ENCODE measurements around the gene SPSB3.
A peak's percentile ranks its signal among the peaks of the same experiment; 100 is the strongest.

Gene SPSB3

DNA sequence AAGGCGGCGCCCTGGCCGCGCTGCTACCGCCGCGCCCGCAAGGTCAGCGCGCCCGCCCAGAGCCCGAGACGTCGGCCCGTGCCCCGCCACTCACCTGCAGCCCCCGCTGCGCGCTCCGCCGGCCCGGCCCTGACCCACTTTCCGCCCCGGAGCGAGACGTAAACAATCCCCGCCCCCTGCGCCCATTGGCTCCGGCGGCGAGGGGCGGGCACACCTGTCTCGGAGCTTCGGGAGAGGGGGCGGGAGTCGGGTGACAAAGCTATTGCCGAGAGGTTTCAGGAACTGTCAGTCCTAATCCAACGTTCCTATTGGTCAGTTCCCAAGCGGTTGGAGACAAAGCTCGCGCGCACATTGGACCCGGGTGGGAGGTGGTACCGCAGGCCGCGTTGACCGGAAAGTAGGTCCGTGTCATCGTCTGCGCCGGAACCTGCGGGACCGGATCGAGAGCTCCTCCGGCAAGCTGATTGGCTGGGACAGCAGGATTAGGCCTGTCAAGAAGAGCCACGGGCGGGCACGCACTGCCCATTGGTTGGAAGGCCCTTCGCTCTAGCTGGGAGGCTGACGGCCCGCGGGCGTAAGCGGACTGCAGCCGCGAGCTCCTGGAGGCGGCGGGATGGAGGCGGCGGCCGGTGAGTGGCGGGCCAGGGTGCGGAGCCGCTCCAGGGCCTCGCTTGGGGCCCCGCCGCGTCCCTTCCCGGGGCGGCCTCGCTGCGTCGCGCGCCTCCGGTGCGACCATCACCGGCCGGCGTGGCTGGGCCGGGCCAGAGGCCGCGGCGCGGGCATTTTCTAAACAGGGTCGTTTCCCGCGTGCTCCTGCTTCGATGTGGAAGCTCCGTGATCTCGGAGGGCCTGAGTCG is at the start of gene SPSB3, which contains the start of gene NUBP2:
Gene SPSB3, minus strand, starts transcription at position 164 of the 857 bp plus-strand sequence. CDS start 1,088 bp downstream, outside the sequence.
Gene NUBP2, plus strand, starts transcription at position 553 of the 857 bp plus-strand sequence. Its CDS starts 61 bp downstream, at position 614.
- Mint-ChIP-seq H3K27me3 (no peaks in the 10 kb centered on the region), H3K27ac (ENCODE audit: low read depth) (peak within 1 kb of the TSS; percentile 83), H3K4me1 (peaks cover 24% of the 10 kb centered on the region), H3K9me3 (no peaks in the 10 kb centered on the region), H3K36me3 (ENCODE audit: insufficient read depth) (peaks cover 18% of the 10 kb centered on the region), H3K4me3 (peak within 1 kb of the TSS; percentile 83)
- peak; percentile 88 for ATAC-seq (replicated peaks; ENCODE audit: extremely low read depth, poor library complexity, severe bottlenecking)
- peak; percentile 89 to 95 for DNase-seq (ENCODE audit: low spot score in 2 of 2)

DNA sequence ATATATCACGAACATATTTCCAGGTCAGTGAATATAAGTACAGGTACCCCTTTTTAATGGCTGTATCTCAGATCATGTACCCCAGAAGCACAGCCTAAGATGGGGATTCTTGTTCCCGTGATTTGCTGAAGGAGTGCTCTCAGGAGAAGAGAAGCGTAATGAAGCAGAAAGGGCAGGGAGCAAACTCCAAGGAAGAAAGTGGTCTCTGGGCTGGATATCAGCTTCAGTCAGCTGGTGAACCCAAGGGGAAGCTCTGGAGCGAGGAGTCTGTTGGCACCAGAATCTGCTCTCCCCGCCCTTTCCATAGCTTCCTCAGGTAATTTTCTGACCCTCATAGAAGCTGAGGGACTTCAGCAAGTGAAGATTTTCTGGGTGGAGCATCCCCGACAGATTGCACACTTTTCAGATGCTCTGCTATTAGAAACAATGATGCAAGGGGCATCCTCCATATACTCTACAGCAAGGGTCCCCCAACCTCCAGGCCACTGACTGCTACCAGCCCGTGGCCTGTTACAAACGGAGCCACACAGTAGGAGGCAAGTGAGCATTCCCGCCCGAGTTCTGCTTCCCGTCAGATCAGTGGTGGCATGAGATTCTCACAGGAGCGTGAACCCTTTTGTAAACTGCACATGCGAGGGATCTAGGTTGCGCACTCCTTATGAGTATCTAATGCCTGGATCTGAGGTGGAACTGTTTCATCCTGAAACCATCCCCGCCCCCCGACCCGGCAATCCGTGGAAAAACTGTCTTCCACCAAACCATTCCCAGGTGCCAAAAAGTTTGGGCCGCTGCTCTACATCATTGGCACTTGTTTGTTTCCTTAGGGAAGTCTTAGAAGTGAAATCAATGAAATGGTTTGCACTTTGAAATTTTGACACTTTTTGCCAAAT is 49.1 kb upstream of the SPSB3 start:
- DNase-seq (ENCODE audit: low spot score in 2 of 2), result no peak
- ATAC-seq (replicated peaks; ENCODE audit: extremely low read depth, poor library complexity, severe bottlenecking), result no peak
- Mint-ChIP-seq H3K9me3 (no peaks in the 10 kb centered on the region), H3K36me3 (ENCODE audit: insufficient read depth) (peaks cover 9% of the 10 kb centered on the region), H3K27me3 (no peaks in the 10 kb centered on the region), H3K4me3 (no peak overlapping the region), H3K27ac (ENCODE audit: low read depth) (no peak overlapping the region), H3K4me1 (peaks cover 21% of the 10 kb centered on the region)

DNA sequence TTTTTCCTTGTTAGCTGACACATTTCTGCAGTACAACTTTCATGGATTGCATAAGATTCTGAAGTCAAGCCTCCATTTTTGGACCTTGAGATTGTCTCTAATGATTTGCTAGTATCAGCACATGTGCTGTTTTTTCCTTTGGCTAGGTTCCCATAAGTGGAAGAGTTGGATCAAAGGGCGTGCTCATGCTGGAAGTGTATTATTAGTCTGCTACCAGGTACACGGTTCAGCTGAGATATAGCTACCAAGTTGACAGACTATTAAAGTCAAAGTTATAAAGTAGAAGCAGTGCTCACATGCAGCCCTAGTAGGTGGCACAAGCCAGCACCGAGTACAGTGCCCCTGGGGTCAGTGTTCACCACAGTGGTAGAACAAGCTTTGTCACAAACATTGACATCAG is 47.8 kb upstream of the SPSB3 start:
- Mint-ChIP-seq H3K36me3 (ENCODE audit: insufficient read depth) (peaks cover 11% of the 10 kb centered on the region), H3K9me3 (no peaks in the 10 kb centered on the region), H3K27ac (ENCODE audit: low read depth) (no peak overlapping the region), H3K4me3 (no peak overlapping the region), H3K4me1 (peaks cover 21% of the 10 kb centered on the region), H3K27me3 (no peaks in the 10 kb centered on the region)
- no peak for DNase-seq (ENCODE audit: low spot score in 2 of 2)
- no peak for ATAC-seq (replicated peaks; ENCODE audit: extremely low read depth, poor library complexity, severe bottlenecking)

DNA sequence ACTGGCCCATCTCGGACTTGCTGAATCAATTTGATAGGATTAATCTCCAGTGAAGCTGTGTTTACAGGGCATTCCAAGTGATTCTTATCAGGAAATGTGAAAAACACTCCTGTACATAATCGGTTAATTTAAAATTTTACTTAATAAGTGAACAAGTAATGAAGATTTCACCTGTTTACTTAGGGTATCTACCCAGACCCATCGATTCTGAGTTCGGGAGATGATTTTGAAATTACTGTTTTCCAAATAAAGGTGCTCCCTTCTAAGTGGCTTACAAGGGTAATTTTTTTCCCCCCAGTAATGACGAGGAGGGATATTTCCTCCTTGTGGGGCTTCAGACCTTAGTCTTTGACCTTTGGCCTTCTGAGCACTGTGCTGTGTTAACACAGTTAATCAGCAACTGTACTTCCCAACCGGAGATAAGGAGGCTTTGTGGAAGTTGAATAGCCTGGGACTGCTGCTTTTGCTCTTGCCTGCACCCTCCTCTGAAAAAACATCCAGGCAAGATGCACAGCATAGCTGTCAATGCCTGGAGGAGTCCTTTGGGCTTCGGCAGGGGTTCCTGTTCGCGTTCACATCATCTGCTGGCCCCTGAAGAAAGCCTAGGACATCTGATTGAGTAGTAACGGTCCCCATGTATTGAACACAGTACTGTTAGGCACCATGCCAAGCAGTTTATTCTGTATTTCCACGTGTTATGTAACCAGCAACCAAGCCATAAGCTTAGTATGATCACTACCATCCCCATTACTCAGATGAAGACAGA is 46.5 kb upstream of the SPSB3 start:
- DNase-seq (ENCODE audit: low spot score in 2 of 2) (no peak), ATAC-seq (replicated peaks; ENCODE audit: extremely low read depth, poor library complexity, severe bottlenecking) (no peak)
- no peak overlapping the region for H3K27ac Mint-ChIP-seq (ENCODE audit: low read depth)
- no peaks in the 10 kb centered on the region for H3K27me3 Mint-ChIP-seq
- no peak overlapping the region for H3K4me3 Mint-ChIP-seq
- H3K36me3 Mint-ChIP-seq (ENCODE audit: insufficient read depth), result peaks cover 13% of the 10 kb centered on the region
- peaks cover 27% of the 10 kb centered on the region for H3K4me1 Mint-ChIP-seq
- no peaks in the 10 kb centered on the region for H3K9me3 Mint-ChIP-seq

DNA sequence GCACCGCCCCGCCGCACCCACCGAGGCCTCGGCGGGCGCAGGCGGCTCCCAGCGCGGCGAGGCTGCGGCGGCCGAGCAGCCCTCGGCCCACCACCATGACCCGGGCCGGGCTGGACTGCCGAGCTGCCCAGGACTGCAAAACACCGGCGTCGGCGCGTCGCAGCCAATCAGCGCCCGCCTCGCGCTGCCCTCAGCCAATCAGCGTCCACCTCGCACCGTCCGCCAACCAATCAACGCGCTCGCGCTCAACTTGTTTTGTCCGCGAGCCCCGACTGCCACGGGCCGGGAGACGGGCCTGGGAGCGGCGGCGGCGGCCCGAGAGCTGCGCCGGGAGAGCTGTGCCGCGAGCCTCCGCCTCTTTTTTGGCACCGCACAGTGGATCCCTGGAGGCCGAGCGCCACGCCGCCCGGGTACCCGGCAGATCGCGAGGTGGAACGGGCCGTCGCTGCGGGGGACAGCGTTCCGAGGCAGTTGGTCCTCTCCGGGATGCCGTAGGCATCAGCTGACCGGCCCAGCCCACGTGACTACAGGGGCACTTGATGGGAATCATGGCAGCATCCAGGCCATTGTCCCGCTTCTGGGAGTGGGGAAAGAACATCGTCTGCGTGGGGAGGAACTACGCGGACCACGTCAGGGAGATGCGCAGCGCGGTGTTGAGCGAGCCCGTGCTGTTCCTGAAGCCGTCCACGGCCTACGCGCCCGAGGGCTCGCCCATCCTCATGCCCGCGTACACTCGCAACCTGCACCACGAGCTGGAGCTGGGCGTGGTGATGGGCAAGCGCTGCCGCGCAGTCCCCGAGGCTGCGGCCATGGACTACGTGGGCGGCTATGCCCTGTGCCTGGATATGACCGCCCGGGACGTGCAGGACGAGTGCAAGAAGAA is 44.6 kb upstream of the SPSB3 start, which contains the start of the genes FAHD1 and HAGH:
Gene FAHD1, plus strand, starts transcription at position 516 of the 883 bp plus-strand sequence. Its CDS starts 33 bp downstream, at position 549.
Gene HAGH, minus strand, starts transcription at position 135 of the 883 bp plus-strand sequence. Its CDS starts 38 bp downstream, at position 97.
- Mint-ChIP-seq H3K9me3 (no peaks in the 10 kb centered on the region), H3K27me3 (no peaks in the 10 kb centered on the region), H3K27ac (ENCODE audit: low read depth) (peak within 1 kb of the TSS; percentile 95), H3K4me1 (peaks cover 27% of the 10 kb centered on the region), H3K36me3 (ENCODE audit: insufficient read depth) (peaks cover 13% of the 10 kb centered on the region), H3K4me3 (peak within 1 kb of the TSS; percentile 87)
- DNase-seq (ENCODE audit: low spot score in 2 of 2), result peak; percentile 88 to 91
- ATAC-seq (replicated peaks; ENCODE audit: extremely low read depth, poor library complexity, severe bottlenecking), result peak; percentile 87

DNA sequence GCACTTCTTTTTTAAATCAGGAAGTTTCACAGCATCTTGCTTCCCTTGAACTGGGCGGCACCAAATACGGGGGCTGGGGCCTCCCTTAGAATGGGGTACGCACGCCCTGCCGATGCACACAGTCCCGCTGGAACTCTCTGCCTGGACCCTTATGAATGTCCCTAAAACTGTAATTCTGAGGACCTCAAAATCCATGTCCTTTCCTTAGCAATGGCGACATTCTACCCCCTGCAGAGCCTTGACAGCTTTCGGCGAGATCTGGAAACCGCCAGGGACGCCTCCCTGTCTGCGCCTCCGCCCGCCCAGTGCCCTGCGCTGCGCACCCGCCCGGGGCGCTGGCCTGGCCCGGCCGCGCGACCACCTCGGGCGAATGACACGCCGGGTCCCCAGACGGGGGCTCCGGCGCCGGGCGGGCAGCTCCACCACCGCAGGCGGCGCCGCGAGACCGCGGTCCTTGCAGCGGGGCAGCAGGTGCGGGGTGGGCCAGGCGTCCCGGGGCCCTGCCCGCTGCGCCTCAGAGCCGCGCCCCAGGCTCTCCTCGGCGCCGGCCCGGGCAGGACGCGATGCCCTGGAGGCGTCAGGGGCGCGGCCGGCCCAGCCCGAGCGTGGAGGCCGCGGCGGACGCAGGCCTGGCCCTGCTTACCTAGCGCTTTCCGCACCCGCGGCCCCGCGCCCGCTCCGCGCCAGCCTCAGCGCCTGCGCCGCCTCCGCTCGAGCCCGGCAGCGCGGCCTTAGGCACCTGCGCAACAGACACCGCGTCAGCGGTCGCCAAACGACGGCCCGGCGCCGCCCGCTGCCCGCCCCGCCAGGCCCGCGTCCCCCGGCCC is 43.7 kb upstream of the SPSB3 start:
- peak in 1 of 2 donors; percentile 23 for DNase-seq (ENCODE audit: low spot score in 2 of 2)
- Mint-ChIP-seq H3K27me3 (no peaks in the 10 kb centered on the region), H3K4me1 (peaks cover 27% of the 10 kb centered on the region), H3K4me3 (peak overlapping the region; percentile 87), H3K9me3 (no peaks in the 10 kb centered on the region), H3K27ac (ENCODE audit: low read depth) (peak overlapping the region; percentile 95), H3K36me3 (ENCODE audit: insufficient read depth) (peaks cover 15% of the 10 kb centered on the region)
- peak; percentile 77 for ATAC-seq (replicated peaks; ENCODE audit: extremely low read depth, poor library complexity, severe bottlenecking)

DNA sequence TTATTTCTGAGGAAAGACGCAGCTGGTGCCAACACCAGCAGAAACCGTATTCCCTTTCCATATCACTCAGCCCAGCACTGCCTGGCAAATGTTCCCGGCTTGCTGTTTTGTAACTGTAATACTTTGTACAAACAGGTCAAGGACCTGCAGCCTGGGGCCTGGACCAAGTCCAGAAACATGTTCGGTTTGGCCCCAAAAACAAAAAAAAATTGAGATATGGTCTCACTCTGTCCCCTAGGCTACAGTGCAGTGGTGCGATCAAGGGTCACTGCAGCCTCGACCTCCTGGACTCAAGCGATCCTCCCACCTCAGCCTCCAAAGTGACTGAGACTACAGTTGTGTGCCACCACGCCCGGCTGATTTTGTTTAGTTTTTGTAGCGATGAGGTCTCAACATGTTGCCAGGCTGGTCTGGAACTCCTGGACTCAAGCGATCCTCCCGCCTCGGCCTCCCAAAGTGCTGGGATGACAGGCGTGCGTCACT is 43.1 kb upstream of the SPSB3 start:
- H3K36me3 Mint-ChIP-seq (ENCODE audit: insufficient read depth), result peaks cover 16% of the 10 kb centered on the region
- peaks cover 27% of the 10 kb centered on the region for H3K4me1 Mint-ChIP-seq
- peak overlapping the region; percentile 35 for H3K27ac Mint-ChIP-seq (ENCODE audit: low read depth)
- H3K27me3 Mint-ChIP-seq, result no peaks in the 10 kb centered on the region
- no peaks in the 10 kb centered on the region for H3K9me3 Mint-ChIP-seq
- ATAC-seq (replicated peaks; ENCODE audit: extremely low read depth, poor library complexity, severe bottlenecking), result no peak
- peak overlapping the region; percentile 71 for H3K4me3 Mint-ChIP-seq
- no peak for DNase-seq (ENCODE audit: low spot score in 2 of 2)

DNA sequence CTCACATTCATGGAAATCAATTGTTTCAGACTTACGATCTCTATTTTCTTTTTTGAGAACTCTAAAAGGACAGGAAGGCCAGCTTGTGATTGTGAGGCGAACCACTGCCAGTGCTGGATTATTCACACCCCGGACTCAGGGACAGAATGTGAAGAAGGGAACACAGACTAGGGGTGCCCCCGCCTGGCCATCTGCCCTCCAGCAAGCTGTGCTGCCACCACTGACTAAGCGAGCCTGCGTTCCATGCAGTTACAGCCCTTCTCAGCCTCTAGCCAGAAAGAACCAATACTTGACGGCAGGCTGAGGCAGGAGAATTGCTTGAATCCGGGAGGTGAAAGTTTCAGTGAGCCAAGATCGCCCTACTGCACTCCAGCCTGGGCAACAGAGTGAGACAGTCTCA is 41.5 kb upstream of the SPSB3 start:
- Mint-ChIP-seq H3K9me3 (no peaks in the 10 kb centered on the region), H3K4me1 (peaks cover 14% of the 10 kb centered on the region), H3K4me3 (peak overlapping the region; percentile 71), H3K36me3 (ENCODE audit: insufficient read depth) (peaks cover 22% of the 10 kb centered on the region), H3K27ac (ENCODE audit: low read depth) (no peak overlapping the region), H3K27me3 (no peaks in the 10 kb centered on the region)
- no peak for DNase-seq (ENCODE audit: low spot score in 2 of 2)
- no peak for ATAC-seq (replicated peaks; ENCODE audit: extremely low read depth, poor library complexity, severe bottlenecking)

DNA sequence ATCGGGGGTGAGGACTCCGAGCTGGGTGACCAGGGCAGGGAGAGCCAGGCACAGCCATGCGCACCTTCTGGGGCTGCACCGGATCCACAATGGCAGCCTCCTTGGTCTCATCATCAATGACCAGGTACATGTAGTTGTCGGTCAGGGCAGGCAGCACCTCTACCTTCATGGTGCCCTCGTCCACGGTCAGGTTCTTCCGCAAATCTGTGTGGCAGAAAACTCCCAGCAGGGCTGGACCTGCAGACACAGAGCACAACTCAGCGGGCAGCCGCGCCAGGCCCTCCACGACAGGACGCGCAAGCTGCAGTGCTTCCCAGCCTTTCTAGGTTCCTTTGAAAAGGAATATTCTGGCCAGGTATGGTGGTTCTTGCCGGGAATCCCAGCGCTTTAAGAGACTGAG is 40.4 kb upstream of the SPSB3 start:
- H3K36me3 Mint-ChIP-seq (ENCODE audit: insufficient read depth), result peaks cover 24% of the 10 kb centered on the region
- ATAC-seq (replicated peaks; ENCODE audit: extremely low read depth, poor library complexity, severe bottlenecking) (no peak), DNase-seq (ENCODE audit: low spot score in 2 of 2) (no peak)
- peaks cover 13% of the 10 kb centered on the region for H3K4me1 Mint-ChIP-seq
- no peak overlapping the region for H3K27ac Mint-ChIP-seq (ENCODE audit: low read depth)
- no peaks in the 10 kb centered on the region for H3K27me3 Mint-ChIP-seq
- no peaks in the 10 kb centered on the region for H3K9me3 Mint-ChIP-seq
- no peak overlapping the region for H3K4me3 Mint-ChIP-seq

DNA sequence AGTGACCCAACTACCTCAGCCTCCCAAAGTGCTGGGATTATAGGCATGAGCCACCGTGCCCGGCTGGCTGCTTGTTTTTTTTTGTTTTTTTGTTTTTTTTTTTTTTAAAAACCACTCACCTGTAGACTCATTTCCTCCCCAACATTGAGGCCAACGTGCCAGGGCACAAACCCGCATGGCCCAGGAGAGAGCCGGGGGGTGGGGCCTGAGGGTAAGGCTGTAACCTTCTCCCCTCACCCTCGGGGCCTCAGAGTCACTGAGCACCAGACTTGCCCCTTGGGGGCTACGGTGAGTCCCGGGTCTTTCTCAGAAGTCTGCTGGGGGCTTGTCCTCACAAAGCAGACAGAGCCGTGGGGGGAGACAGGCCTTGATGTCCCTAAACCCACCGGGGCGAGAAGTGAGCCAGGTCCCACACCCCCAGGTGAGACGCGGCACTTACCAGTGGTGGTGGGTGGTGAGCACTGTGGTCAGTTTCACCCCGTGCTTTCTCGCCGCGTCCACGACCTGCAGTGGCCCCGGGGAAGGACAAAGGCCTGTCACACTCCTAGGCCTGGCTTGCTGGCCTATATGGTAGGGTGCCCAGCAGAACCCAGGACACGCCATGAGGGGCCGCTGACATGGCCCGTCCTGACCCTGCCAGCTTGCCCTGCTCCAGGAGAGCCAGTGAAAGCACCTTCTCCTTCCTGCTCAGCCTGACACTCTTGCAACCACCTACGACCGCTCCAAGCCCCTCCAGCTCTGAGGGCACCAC is 39.7 kb upstream of the SPSB3 start:
- Mint-ChIP-seq H3K36me3 (ENCODE audit: insufficient read depth) (peaks cover 24% of the 10 kb centered on the region), H3K4me1 (peaks cover 7% of the 10 kb centered on the region), H3K9me3 (no peaks in the 10 kb centered on the region), H3K27ac (ENCODE audit: low read depth) (no peak overlapping the region), H3K27me3 (no peaks in the 10 kb centered on the region), H3K4me3 (no peak overlapping the region)
- DNase-seq (ENCODE audit: low spot score in 2 of 2) (no peak), ATAC-seq (replicated peaks; ENCODE audit: extremely low read depth, poor library complexity, severe bottlenecking) (no peak)

All from central memory CD8-positive, alpha-beta T cell (primary cell).